ENCODE results near the gene CCDC57.

Gene CCDC57

GRCh38 chr17:82253179-82253544 is 40.5 kb upstream of the CCDC57 start:
- H3K4me3 ChIP-seq (ENCODE audit: low read length) = no peak overlapping the region
- H2AFZ ChIP-seq (ENCODE audit: low read depth, low read length) = no peak overlapping the region
- H3K9ac ChIP-seq (ENCODE audit: low read length) = no peak overlapping the region
- no peak for TF ChIP-seq EZH2phosphoT487 (IDR thresholded peaks at IDR 0.05; ENCODE audit: low read depth)
- TF ChIP-seq, protein P1, sequence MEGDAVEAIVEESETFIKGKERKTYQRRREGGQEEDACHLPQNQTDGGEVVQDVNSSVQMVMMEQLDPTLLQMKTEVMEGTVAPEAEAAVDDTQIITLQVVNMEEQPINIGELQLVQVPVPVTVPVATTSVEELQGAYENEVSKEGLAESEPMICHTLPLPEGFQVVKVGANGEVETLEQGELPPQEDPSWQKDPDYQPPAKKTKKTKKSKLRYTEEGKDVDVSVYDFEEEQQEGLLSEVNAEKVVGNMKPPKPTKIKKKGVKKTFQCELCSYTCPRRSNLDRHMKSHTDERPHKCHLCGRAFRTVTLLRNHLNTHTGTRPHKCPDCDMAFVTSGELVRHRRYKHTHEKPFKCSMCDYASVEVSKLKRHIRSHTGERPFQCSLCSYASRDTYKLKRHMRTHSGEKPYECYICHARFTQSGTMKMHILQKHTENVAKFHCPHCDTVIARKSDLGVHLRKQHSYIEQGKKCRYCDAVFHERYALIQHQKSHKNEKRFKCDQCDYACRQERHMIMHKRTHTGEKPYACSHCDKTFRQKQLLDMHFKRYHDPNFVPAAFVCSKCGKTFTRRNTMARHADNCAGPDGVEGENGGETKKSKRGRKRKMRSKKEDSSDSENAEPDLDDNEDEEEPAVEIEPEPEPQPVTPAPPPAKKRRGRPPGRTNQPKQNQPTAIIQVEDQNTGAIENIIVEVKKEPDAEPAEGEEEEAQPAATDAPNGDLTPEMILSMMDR (IDR thresholded peaks at IDR 0.05; ENCODE audit: low read depth, low read length) = no peak
- H3K79me2 ChIP-seq (ENCODE audit: low read length) = peaks cover 32% of the 10 kb centered on the region
- H3K4me2 ChIP-seq (ENCODE audit: low read length) = no peak overlapping the region
- no peaks in the 10 kb centered on the region for H3K9me3 ChIP-seq (ENCODE audit: insufficient read depth, low read length)
- no peaks in the 10 kb centered on the region for H3K27me3 ChIP-seq (ENCODE audit: low read depth, low read length)
- H3K36me3 ChIP-seq (replicated peaks; ENCODE audit: low read depth, low read length) = peaks cover 74% of the 10 kb centered on the region
- no peak overlapping the region for H3K27ac ChIP-seq (ENCODE audit: low read length)
- no peaks in the 10 kb centered on the region for H3K4me1 ChIP-seq (ENCODE audit: low read length)
- no peaks in the 10 kb centered on the region for H4K20me1 ChIP-seq (ENCODE audit: insufficient read depth, low read length)

GRCh38 chr17:82252511-82253178 is 40.0 kb upstream of the CCDC57 start:
- TF ChIP-seq EZH2phosphoT487 (IDR thresholded peaks at IDR 0.05; ENCODE audit: low read depth) = no peak
- TF ChIP-seq, protein P1 (IDR thresholded peaks at IDR 0.05; ENCODE audit: low read depth, low read length) = no peak
- Histone ChIP-seq H3K4me2 (ENCODE audit: low read length) (no peak overlapping the region), H3K4me3 (ENCODE audit: low read length) (no peak overlapping the region), H3K4me1 (ENCODE audit: low read length) (no peaks in the 10 kb centered on the region), H3K36me3 (replicated peaks; ENCODE audit: low read depth, low read length) (peaks cover 76% of the 10 kb centered on the region), H3K9ac (ENCODE audit: low read length) (no peak overlapping the region), H2AFZ (ENCODE audit: low read depth, low read length) (no peak overlapping the region), H4K20me1 (ENCODE audit: insufficient read depth, low read length) (no peaks in the 10 kb centered on the region), H3K27ac (ENCODE audit: low read length) (no peak overlapping the region), H3K79me2 (ENCODE audit: low read length) (peaks cover 29% of the 10 kb centered on the region), H3K27me3 (ENCODE audit: low read depth, low read length) (no peaks in the 10 kb centered on the region), H3K9me3 (ENCODE audit: insufficient read depth, low read length) (no peaks in the 10 kb centered on the region)

- Histone ChIP-seq H3K4me3 (ENCODE audit: low read length) (no peak overlapping the region), H3K9ac (ENCODE audit: low read length) (no peak overlapping the region), H2AFZ (ENCODE audit: low read depth, low read length) (no peak overlapping the region), H4K20me1 (ENCODE audit: insufficient read depth, low read length) (0 out of 2 replicates have a peak, but pooled peaks cover 12% of the 10 kb centered on the region), H3K9me3 (ENCODE audit: insufficient read depth, low read length) (no peaks in the 10 kb centered on the region), H3K27me3 (ENCODE audit: low read depth, low read length) (no peaks in the 10 kb centered on the region), H3K79me2 (ENCODE audit: low read length) (peaks cover 15% of the 10 kb centered on the region; the same call in 1 of the 2 replicates), H3K4me2 (ENCODE audit: low read length) (no peak overlapping the region), H3K36me3 (replicated peaks; ENCODE audit: low read depth, low read length) (peaks cover 64% of the 10 kb centered on the region), H3K27ac (ENCODE audit: low read length) (no peak overlapping the region), H3K4me1 (ENCODE audit: low read length) (no peaks in the 10 kb centered on the region)
- TF ChIP-seq, protein P1 (IDR thresholded peaks at IDR 0.05; ENCODE audit: low read depth, low read length) = no peak
- no peak for TF ChIP-seq EZH2phosphoT487 (IDR thresholded peaks at IDR 0.05; ENCODE audit: low read depth)
Observed at GRCh38 chr17:82250868-82251500, 38.3 kb upstream of the CCDC57 start.

- TF ChIP-seq, protein P1 (IDR thresholded peaks at IDR 0.05; ENCODE audit: low read depth, low read length) = no peak
- TF ChIP-seq EZH2phosphoT487 (IDR thresholded peaks at IDR 0.05; ENCODE audit: low read depth) = no peak
- H3K79me2 ChIP-seq (ENCODE audit: low read length) = peaks cover 9% of the 10 kb centered on the region; the same call in 1 of the 2 replicates
- 0 out of 2 replicates have a peak, but pooled peaks cover 12% of the 10 kb centered on the region for H4K20me1 ChIP-seq (ENCODE audit: insufficient read depth, low read length)
- H3K4me1 ChIP-seq (ENCODE audit: low read length) = no peaks in the 10 kb centered on the region
- H3K36me3 ChIP-seq (replicated peaks; ENCODE audit: low read depth, low read length) = peaks cover 62% of the 10 kb centered on the region
- H2AFZ ChIP-seq (ENCODE audit: low read depth, low read length) = no peak overlapping the region
- H3K27me3 ChIP-seq (ENCODE audit: low read depth, low read length) = no peaks in the 10 kb centered on the region
- no peaks in the 10 kb centered on the region for H3K9me3 ChIP-seq (ENCODE audit: insufficient read depth, low read length)
- no peak overlapping the region for H3K9ac ChIP-seq (ENCODE audit: low read length)
- H3K27ac ChIP-seq (ENCODE audit: low read length) = no peak overlapping the region
- no peak overlapping the region for H3K4me2 ChIP-seq (ENCODE audit: low read length)
- no peak overlapping the region for H3K4me3 ChIP-seq (ENCODE audit: low read length)
Observed at GRCh38 chr17:82249896-82250581, 37.4 kb upstream of the CCDC57 start.

Data from OCI-LY3 (cell line).